Sigmoid colon (tissue), 7 donors: ENCODE measurements around the gene DCLK2. TPM values are rescaled to one million over a fixed set of nuclear protein-coding genes. Genes with fewer than 3 reads are reported as not detected.

Experiments
- DNase-seq: peaks from one replicate; pipeline ENCODE4 v3.0.0-alpha.2; 2019
- H3K27ac ChIP-seq, 4 donors: fragments of 200-600 bp; sonication (generic); one replicate each; pipeline ENCODE4 v1.5.1; 2016 to 2019; ENCODE audit warnings: mild to moderate bottlenecking in 1 of 4
- H3K27me3 ChIP-seq, 3 donors: fragments of 200-600 bp; sonication (generic); one replicate each; pipeline ENCODE4 v1.5.1; 2019; ENCODE audit warnings: mild to moderate bottlenecking in 1 of 3
- H3K36me3 ChIP-seq, 4 donors: fragments of 200-600 bp; sonication (generic); one replicate each; pipeline ENCODE4 v1.5.1; 2016 to 2019
- H3K4me1 ChIP-seq, 4 donors: fragments of 200-600 bp; sonication (generic); one replicate each; pipeline ENCODE4 v1.5.1; 2017 to 2019
- H3K4me3 ChIP-seq, 4 donors: fragments of 200-600 bp; sonication (generic); one replicate each; pipeline ENCODE4 v1.5.1; 2017 to 2019; ENCODE audit warnings: mild to moderate bottlenecking in 2 of 4, moderate library complexity in 1 of 4
- H3K9me3 ChIP-seq, 4 donors: fragments of 200-600 bp in 3 of 4; sonication (generic) in 3 of 4; one replicate each; pipeline versions ENCODE4 v1.5.1 to v1.6.1; 2013 to 2019
- CTCF ChIP-seq, 4 experiments: fragments of 450-650 bp in 3 of 4; fragments of 200-600 bp in 1 of 4; IDR thresholded peaks; one replicate each; pipeline ENCODE4 v1.5.1; 2016 to 2019; ENCODE audit warnings: antibody characterized with exemption in 4 of 4, mild to moderate bottlenecking in 3 of 4, moderate library complexity in 2 of 4
- EP300 ChIP-seq, 4 donors: sonication (generic); formaldehyde crosslinking; IDR thresholded peaks; one replicate each; pipeline ENCODE4 v1.6.1; 2017; ENCODE audit warnings: antibody characterized with exemption in 4 of 4
- POLR2A ChIP-seq, 2 donors: fragments of 450-650 bp; IDR thresholded peaks; one replicate each; pipeline ENCODE4 v1.6.1; 2016; ENCODE audit warnings: antibody characterized with exemption in 2 of 2, mild to moderate bottlenecking in 2 of 2, moderate library complexity in 2 of 2
- POLR2AphosphoS5 ChIP-seq, 4 donors: sonication (generic); formaldehyde crosslinking; IDR thresholded peaks; one replicate each; pipeline ENCODE4 v1.6.1; 2017; ENCODE audit warnings: antibody characterized with exemption in 4 of 4
- WGBS, 2 donors: extraction: QIAGEN DNeasy Blood & Tissue Kit; methylation state at CpG; one replicate each; pipeline ENCODE4 v1.1.7; 2013; 5-methylcytosine and 5-hydroxymethylcytosine counted together
- intact Hi-C: fragments of 100-400 bp; cut with DNase I; formaldehyde crosslinking; loops from one replicate; pipeline ENCODE4 v1.15.1; 2023
- polyA plus RNA-seq, 3 donors: library from polyadenylated mRNA; stranded (reverse); fragments of 200-250 nt; gene quantifications; one replicate each; pipeline ENCODE4 v1.2.3, GENCODE V29; 2013
- total RNA-seq, 4 donors: library from RNA; depleted of rRNA; stranded (reverse); fragments of >200 nt; gene quantifications; one replicate each; pipeline ENCODE4 v1.1.0, GENCODE V29; 2016
- donor health status: healthy with polysubstance abuse.
- donor health status: Bipolar disorder and iron deficiency.
- donor health status: healthy.

Gene DCLK2
- total and polyA plus RNA-seq, 7 donors: 0.69 to 30.7 (median 9.4) TPM

DNA sequence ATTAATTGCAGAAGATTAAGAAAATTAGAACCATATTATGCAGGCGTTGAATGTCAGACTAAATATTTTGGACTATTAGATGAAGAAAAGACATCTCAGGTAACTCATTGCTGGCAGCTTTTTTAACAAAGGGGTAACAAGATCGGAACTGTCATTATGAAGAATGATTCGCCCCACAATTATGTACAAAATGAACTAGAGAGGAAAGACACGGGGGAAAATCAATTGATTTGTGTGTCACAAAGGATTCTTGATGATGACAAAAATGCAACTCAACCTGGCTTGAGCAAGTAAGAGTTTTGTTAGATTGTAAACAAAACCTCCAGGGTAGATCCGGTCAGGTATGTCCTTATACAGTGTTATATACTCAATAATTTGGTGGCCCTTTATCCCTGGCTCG, 12.5 kb upstream of the DCLK2 start:
- H3K27me3 ChIP-seq: no peaks in the 10 kb centered on the region
- H3K36me3 ChIP-seq: no peaks in the 10 kb centered on the region
- 83 to 94% methylated on average over 6 of the region's 6 CpGs for WGBS, 2 donors
- TF ChIP-seq EP300 (IDR thresholded peaks at IDR 0.05) (no peak), POLR2A (IDR thresholded peaks at IDR 0.05) (no peak), CTCF (IDR thresholded peaks at IDR 0.05) (no peak), POLR2AphosphoS5 (IDR thresholded peaks at IDR 0.05) (no peak)
- peaks cover 0 to 11% (median 3%) of the 10 kb centered on the region in 4 donors for H3K4me1 ChIP-seq
- H3K4me3 ChIP-seq: no peak overlapping the region
- DNase-seq: no peak
- no peaks in the 10 kb centered on the region for H3K9me3 ChIP-seq
- no peak overlapping the region for H3K27ac ChIP-seq
- intact Hi-C loops: no loop called here

DNA sequence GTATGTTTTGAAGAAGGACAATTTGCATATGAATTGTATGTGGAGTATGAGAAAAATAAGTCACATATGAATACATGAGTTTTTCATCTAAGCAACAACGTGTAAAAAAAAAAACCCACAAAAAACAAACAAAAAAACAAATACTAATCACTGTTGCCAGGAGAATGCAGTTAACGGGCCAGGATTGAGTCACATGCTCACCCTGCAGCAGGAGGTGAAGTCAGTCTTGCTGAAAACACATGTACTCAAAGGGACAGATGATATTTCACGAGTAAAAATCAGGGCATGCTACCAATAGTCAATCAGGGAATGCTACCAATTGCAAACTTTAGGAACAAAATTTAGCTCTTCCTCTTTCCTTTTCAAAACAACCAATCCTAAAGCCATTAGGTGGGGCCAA, 10.4 kb upstream of the DCLK2 start:
- DNase-seq: no peak
- Histone ChIP-seq H3K9me3 (no peaks in the 10 kb centered on the region), H3K36me3 (no peaks in the 10 kb centered on the region), H3K4me3 (no peak overlapping the region), H3K4me1 (peaks cover 0 to 10% (median 5%) of the 10 kb centered on the region in 4 donors), H3K27ac (no peak overlapping the region), H3K27me3 (no peaks in the 10 kb centered on the region)
- WGBS, 2 donors: 62 to 83% methylated on average over 3 of the region's 3 CpGs
- intact Hi-C loops: no loop called here
- TF ChIP-seq EP300 (IDR thresholded peaks at IDR 0.05) (no peak), POLR2AphosphoS5 (IDR thresholded peaks at IDR 0.05) (no peak), POLR2A (IDR thresholded peaks at IDR 0.05) (no peak), CTCF (IDR thresholded peaks at IDR 0.05) (no peak)

DNA sequence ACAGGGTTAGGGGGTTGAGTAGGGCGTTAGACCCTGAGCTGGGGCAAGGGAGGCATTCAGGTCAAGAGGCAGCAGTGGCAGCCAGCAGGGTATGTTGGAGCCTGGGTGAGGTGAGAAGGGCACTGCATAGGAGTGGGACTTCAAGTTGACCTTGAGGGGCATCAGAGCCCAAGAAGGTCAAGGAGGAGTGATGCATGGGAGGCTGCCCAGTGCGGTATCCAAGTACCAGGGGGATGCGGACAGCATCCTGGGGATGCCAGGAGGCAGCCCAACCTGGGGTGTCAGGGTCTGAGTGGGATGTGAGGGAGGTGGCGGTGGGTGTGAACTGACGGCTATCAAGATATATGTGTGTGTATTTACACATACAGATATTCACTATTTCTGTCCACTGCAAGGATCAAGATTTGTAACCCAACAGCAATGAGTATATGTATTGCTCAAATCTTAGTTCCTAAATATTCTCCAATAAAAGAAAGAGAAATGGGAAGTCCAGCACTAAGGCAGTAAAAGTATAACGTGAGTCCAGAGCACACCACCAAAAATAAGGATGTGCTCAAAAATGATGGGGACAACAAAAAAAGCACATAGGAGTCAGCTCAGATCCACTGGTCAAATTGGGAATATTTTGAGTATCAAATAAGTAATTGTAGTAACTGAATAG, 9.8 kb upstream of the DCLK2 start:
- no peak for DNase-seq
- TF ChIP-seq POLR2AphosphoS5 (IDR thresholded peaks at IDR 0.05) (no peak), CTCF (IDR thresholded peaks at IDR 0.05) (no peak), EP300 (IDR thresholded peaks at IDR 0.05) (no peak), POLR2A (IDR thresholded peaks at IDR 0.05) (no peak)
- WGBS, 2 donors: 80 to 88% methylated on average over 6 of the region's 6 CpGs
- H3K9me3 ChIP-seq: no peaks in the 10 kb centered on the region
- H3K4me1 ChIP-seq: peaks cover 0 to 16% (median 5%) of the 10 kb centered on the region in 4 donors
- no peak overlapping the region for H3K4me3 ChIP-seq
- intact Hi-C loops: no loop called here
- no peaks in the 10 kb centered on the region for H3K36me3 ChIP-seq
- no peaks in the 10 kb centered on the region for H3K27me3 ChIP-seq
- H3K27ac ChIP-seq: no peak overlapping the region

DNA sequence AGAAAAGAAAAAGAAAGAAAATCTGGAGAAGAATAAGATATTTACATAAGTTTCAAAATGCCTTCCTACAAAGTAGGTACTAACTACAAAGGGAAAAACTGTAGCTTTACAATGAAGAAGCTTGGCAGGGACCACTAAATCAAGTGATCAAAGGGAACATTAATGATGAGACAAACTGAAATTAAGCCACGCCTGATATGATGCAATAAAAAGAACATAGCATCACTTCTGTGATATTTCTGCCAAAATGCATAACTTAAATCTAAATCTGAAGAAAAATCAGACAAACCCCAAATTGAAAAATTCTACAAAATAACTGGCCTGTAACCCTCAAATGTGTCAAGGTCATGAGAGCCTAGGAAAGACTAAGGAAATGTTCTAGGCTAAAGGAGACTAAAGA, 8.9 kb upstream of the DCLK2 start:
- Histone ChIP-seq H3K27me3 (no peaks in the 10 kb centered on the region), H3K36me3 (no peaks in the 10 kb centered on the region), H3K9me3 (no peaks in the 10 kb centered on the region), H3K27ac (no peak overlapping the region), H3K4me1 (peaks cover 0 to 19% (median 7%) of the 10 kb centered on the region in 4 donors), H3K4me3 (no peak overlapping the region)
- WGBS, 2 donors: 2 to 48% methylated on average over 1 of the region's 1 CpG
- TF ChIP-seq POLR2A (IDR thresholded peaks at IDR 0.05): no peak
- TF ChIP-seq CTCF (IDR thresholded peaks at IDR 0.05): no peak
- no peak for TF ChIP-seq EP300 (IDR thresholded peaks at IDR 0.05)
- no peak for TF ChIP-seq POLR2AphosphoS5 (IDR thresholded peaks at IDR 0.05)
- no peak for DNase-seq
- intact Hi-C loops: no loop called here
